Gastrocnemius medialis (tissue), 4 donors: ENCODE results near the gene AKAP7.

Experiments used
- POLR2A ChIP-seq, 2 donors: fragments of 450-650 bp; IDR thresholded peaks; one replicate each; pipeline ENCODE4 v1.6.1; 2017; ENCODE audit warnings: antibody characterized with exemption in 2 of 2, mild to moderate bottlenecking in 2 of 2, moderate library complexity in 2 of 2
- TF ChIP-seq, protein P1 (sequence below), 5 experiments: fragments of 450-650 bp in 3 of 5; fragments of 200-600 bp in 2 of 5; sonication (generic) in 2 of 5; IDR thresholded peaks in 4 of 5; conservative IDR thresholded peaks in 1 of 5; 1 replicate in 4 of 5; 2 replicates in 1 of 5; pipeline ENCODE4 v1.5.1; 2016 to 2019; ENCODE audit warnings: antibody characterized with exemption in 5 of 5, mild to moderate bottlenecking in 3 of 5, moderate library complexity in 3 of 5

DNA sequence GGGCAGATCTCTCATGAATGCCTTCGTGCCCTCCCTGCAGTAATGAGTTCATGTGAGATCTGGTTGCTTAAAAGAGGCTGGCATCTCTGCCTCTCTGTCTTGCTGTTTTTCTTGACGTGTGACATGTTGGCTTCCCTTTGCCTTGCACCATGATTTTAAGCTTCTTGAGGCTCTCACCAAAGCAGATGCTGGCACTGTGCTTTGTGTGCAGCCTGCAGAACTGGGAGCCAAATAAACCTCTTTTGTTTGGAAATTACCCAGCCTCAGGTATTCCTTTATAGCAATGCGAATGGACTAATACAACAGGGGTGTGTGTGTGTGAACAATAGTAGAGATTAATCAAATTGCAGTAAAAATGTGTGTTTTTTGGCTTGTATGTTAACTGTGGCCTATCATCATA is 8.1 kb downstream of the AKAP7 start:
- TF ChIP-seq, protein P1, sequence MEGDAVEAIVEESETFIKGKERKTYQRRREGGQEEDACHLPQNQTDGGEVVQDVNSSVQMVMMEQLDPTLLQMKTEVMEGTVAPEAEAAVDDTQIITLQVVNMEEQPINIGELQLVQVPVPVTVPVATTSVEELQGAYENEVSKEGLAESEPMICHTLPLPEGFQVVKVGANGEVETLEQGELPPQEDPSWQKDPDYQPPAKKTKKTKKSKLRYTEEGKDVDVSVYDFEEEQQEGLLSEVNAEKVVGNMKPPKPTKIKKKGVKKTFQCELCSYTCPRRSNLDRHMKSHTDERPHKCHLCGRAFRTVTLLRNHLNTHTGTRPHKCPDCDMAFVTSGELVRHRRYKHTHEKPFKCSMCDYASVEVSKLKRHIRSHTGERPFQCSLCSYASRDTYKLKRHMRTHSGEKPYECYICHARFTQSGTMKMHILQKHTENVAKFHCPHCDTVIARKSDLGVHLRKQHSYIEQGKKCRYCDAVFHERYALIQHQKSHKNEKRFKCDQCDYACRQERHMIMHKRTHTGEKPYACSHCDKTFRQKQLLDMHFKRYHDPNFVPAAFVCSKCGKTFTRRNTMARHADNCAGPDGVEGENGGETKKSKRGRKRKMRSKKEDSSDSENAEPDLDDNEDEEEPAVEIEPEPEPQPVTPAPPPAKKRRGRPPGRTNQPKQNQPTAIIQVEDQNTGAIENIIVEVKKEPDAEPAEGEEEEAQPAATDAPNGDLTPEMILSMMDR (IDR thresholded peaks at IDR 0.05 in 4 of 5, conservative IDR thresholded peaks at IDR 0.05 in 1 of 5): no peak
- no peak for TF ChIP-seq POLR2A (IDR thresholded peaks at IDR 0.05)
